Gastroesophageal sphincter (tissue), 3 donors: ENCODE results near the gene AHI1.

ENCODE experiments used
- CTCF ChIP-seq, 4 experiments: fragments of 200-600 bp in 2 of 4; fragments of 450-650 bp in 2 of 4; sonication (generic) in 1 of 4; IDR thresholded peaks; one replicate each; pipeline ENCODE4 v1.5.1; 2017 to 2019; ENCODE audit warnings: antibody characterized with exemption in 4 of 4, mild to moderate bottlenecking in 2 of 4, moderate library complexity in 2 of 4
- POLR2A ChIP-seq, 2 donors: fragments of 450-650 bp; IDR thresholded peaks; one replicate each; pipeline ENCODE4 v1.6.1; 2017; ENCODE audit warnings: antibody characterized with exemption in 2 of 2, mild to moderate bottlenecking in 2 of 2, moderate library complexity in 1 of 2

- TF ChIP-seq POLR2A (IDR thresholded peaks at IDR 0.05): no peak
- TF ChIP-seq CTCF (IDR thresholded peaks at IDR 0.05): no peak
These were observed 36.3 kb downstream of the AHI1 start for GRCh38 chr6:135461208-135461607.
